ENCODE results near the gene CATSPER4.

Gene CATSPER4

DNA sequence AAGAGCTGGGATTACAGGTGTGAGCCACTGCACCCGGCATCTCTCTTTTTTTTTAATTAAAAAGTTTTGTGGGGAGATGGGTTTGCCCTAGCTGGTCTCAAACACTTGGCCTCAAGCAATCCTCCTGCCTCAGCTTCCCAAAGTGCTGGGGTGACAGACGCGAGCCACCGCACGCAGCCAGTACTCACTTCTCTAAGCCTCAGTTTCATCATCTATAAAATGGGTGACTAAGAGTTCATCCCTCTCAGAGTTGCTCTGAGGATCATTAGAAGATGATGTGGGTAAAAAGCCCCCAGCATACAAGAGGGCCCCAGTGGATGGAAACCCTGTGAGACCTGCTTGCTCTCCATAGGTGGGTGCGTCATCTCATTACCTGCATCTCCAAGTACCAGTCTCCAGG, 2.5 kb upstream of the CATSPER4 start:
- H3K23ac ChIP-seq (ENCODE audit: low read depth, low read length, poor library complexity), result no peak overlapping the region
- no peak overlapping the region for H3K27ac ChIP-seq (replicated peaks; ENCODE audit: low read length)
- WGBS, 2 donors (ENCODE audit: extremely low coverage in 2 of 2, insufficient read length in 2 of 2, insufficient replicate concordance in 1 of 2), result no CpG with 5 or more reads among the region's 6 CpGs

DNA sequence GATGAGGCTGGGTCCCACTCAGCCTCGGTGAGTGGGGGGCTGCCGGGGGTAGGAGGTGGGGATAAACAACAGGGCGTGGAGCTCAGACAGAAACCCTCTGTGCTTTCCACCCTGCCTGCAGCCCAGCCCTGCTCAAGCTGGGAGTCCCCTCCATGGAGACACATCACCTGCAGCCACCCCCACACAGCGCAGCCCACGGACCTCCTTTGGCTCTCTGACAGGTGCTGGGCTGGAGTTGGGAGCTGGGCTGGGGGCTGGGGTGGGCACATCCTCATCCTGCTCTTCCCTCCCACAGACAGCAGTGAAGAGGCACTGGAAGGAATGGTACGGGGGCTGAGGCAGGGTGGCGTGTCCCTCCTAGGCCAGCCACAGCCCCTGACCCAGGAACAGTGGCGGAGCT, 1.9 kb upstream of the CATSPER4 start:
- no peak overlapping the region for H2BK15ac ChIP-seq (ENCODE audit: low read length)
- no peak overlapping the region for H4K91ac ChIP-seq (ENCODE audit: low read depth, low read length, poor library complexity)
- no peak overlapping the region for H3K27ac ChIP-seq (replicated peaks; ENCODE audit: low read length)
- no peak for DNase-seq (ENCODE audit: low spot score)
- no peaks in the 10 kb centered on the region for H3K27me3 ChIP-seq (ENCODE audit: control insufficient read depth in 3 of 3, insufficient read depth in 3 of 3, low read depth in 1 of 3, low read length in 3 of 3)
- peak overlapping the region; percentile 44 for H3K9ac ChIP-seq (ENCODE audit: low read depth, low read length, poor library complexity)
- peak overlapping the region; percentile 17 for H4K8ac ChIP-seq (ENCODE audit: low read depth, low read length)
- peaks cover 5 to 13% of the 10 kb centered on the region in 2 donors for H3K4me1 ChIP-seq (ENCODE audit: control insufficient read depth in 2 of 2, insufficient read depth in 1 of 2, low read depth in 1 of 2, low read length in 2 of 2)
- H3K18ac ChIP-seq (ENCODE audit: low read length), result peak overlapping the region; percentile 25
- H2BK12ac ChIP-seq (ENCODE audit: low read length), result no peak overlapping the region
- H2BK120ac ChIP-seq (ENCODE audit: low read depth, low read length), result peak overlapping the region; percentile 31
- H3K36me3 ChIP-seq (replicated peaks in 1 of 2; ENCODE audit: control insufficient read depth in 2 of 2, insufficient read depth in 2 of 2, low read length in 2 of 2), result peaks cover 0 to 7% of the 10 kb centered on the region in 2 donors
- WGBS, 2 donors (ENCODE audit: extremely low coverage in 2 of 2, insufficient read length in 2 of 2, insufficient replicate concordance in 1 of 2), result no CpG with 5 or more reads among the region's 8 CpGs
- no peak overlapping the region for H2AK5ac ChIP-seq (ENCODE audit: low read depth, low read length)
- no peak overlapping the region for H2BK5ac ChIP-seq (ENCODE audit: low read length)
- no peak overlapping the region for H3K4ac ChIP-seq (ENCODE audit: low read length)
- H3K9me3 ChIP-seq (replicated peaks in 1 of 2; ENCODE audit: control insufficient read depth in 2 of 2, insufficient read depth in 1 of 2, low read depth in 1 of 2, low read length in 2 of 2), result no peaks in the 10 kb centered on the region
- H3K4me2 ChIP-seq (ENCODE audit: insufficient read depth, low read length, poor library complexity, severe bottlenecking), result no peak overlapping the region
- H3K14ac ChIP-seq (ENCODE audit: low read length), result no peak overlapping the region
- no peaks in the 10 kb centered on the region for H3K79me1 ChIP-seq (ENCODE audit: low read depth, low read length)
- H3K23ac ChIP-seq (ENCODE audit: low read depth, low read length, poor library complexity), result no peak overlapping the region
- H2AFZ ChIP-seq (ENCODE audit: low read length), result no peak overlapping the region
- no peak overlapping the region for H3K4me3 ChIP-seq (ENCODE audit: low read length in 2 of 2)

More for the DNA sequence above, 2.5 kb upstream of the CATSPER4 start:
- no peak overlapping the region for H3K18ac ChIP-seq (ENCODE audit: low read length)
- no peak overlapping the region for H3K9ac ChIP-seq (ENCODE audit: low read depth, low read length, poor library complexity)
- H4K91ac ChIP-seq (ENCODE audit: low read depth, low read length, poor library complexity), result no peak overlapping the region
- H3K36me3 ChIP-seq (replicated peaks in 1 of 2; ENCODE audit: control insufficient read depth in 2 of 2, insufficient read depth in 2 of 2, low read length in 2 of 2), result peaks cover 0 to 7% of the 10 kb centered on the region in 2 donors
- H2BK120ac ChIP-seq (ENCODE audit: low read depth, low read length), result peak overlapping the region; percentile 31
- DNase-seq (ENCODE audit: low spot score), result no peak
- no peak overlapping the region for H4K8ac ChIP-seq (ENCODE audit: low read depth, low read length)
- H2BK15ac ChIP-seq (ENCODE audit: low read length), result no peak overlapping the region
- H2AFZ ChIP-seq (ENCODE audit: low read length), result no peak overlapping the region
- H3K4me1 ChIP-seq (ENCODE audit: control insufficient read depth in 2 of 2, insufficient read depth in 1 of 2, low read depth in 1 of 2, low read length in 2 of 2), result peaks cover 5 to 13% of the 10 kb centered on the region in 2 donors
- no peak overlapping the region for H3K4me2 ChIP-seq (ENCODE audit: insufficient read depth, low read length, poor library complexity, severe bottlenecking)
- no peak overlapping the region for H2BK5ac ChIP-seq (ENCODE audit: low read length)
- H2BK12ac ChIP-seq (ENCODE audit: low read length), result no peak overlapping the region
- no peaks in the 10 kb centered on the region for H3K27me3 ChIP-seq (ENCODE audit: control insufficient read depth in 3 of 3, insufficient read depth in 3 of 3, low read depth in 1 of 3, low read length in 3 of 3)
- H3K9me3 ChIP-seq (replicated peaks in 1 of 2; ENCODE audit: control insufficient read depth in 2 of 2, insufficient read depth in 1 of 2, low read depth in 1 of 2, low read length in 2 of 2), result no peaks in the 10 kb centered on the region
- no peak overlapping the region for H2AK5ac ChIP-seq (ENCODE audit: low read depth, low read length)
- H3K14ac ChIP-seq (ENCODE audit: low read length), result no peak overlapping the region
- no peaks in the 10 kb centered on the region for H3K79me1 ChIP-seq (ENCODE audit: low read depth, low read length)
- no peak overlapping the region for H3K4ac ChIP-seq (ENCODE audit: low read length)
- no peak overlapping the region for H3K4me3 ChIP-seq (ENCODE audit: low read length in 2 of 2)

DNA sequence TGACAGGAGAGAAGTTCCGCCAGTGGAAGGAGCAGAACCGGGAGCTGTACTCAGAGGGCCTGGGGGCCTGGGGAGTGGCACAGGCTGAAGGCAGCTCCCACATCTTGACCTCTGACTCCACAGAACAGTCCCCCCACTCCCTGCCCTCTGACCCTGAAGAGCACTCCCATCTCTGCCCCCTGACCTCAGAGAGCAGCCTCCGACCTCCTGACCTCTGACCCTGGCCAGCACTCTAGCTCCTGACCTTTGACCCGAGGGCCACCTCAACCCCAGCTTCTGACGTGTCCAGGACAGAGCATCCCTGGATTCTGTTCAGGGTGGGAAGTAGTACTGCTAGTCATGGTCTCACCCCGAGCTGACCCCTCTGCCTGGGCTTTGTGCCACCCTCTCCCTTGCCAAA, 1.1 kb upstream of the CATSPER4 start:
- Histone ChIP-seq H3K18ac (ENCODE audit: low read length) (no peak overlapping the region), H3K36me3 (replicated peaks in 1 of 2; ENCODE audit: control insufficient read depth in 2 of 2, insufficient read depth in 2 of 2, low read length in 2 of 2) (peaks cover 0 to 7% of the 10 kb centered on the region in 2 donors), H3K27ac (replicated peaks; ENCODE audit: low read length) (no peak overlapping the region), H3K14ac (ENCODE audit: low read length) (no peak overlapping the region), H2BK15ac (ENCODE audit: low read length) (no peak overlapping the region), H3K4ac (ENCODE audit: low read length) (no peak overlapping the region), H3K9ac (ENCODE audit: low read depth, low read length, poor library complexity) (no peak overlapping the region), H2BK120ac (ENCODE audit: low read depth, low read length) (no peak overlapping the region), H4K91ac (ENCODE audit: low read depth, low read length, poor library complexity) (no peak overlapping the region), H3K4me1 (ENCODE audit: control insufficient read depth in 2 of 2, insufficient read depth in 1 of 2, low read depth in 1 of 2, low read length in 2 of 2) (peaks cover 5 to 13% of the 10 kb centered on the region in 2 donors), H2BK5ac (ENCODE audit: low read length) (peak overlapping the region; percentile 22), H3K4me2 (ENCODE audit: insufficient read depth, low read length, poor library complexity, severe bottlenecking) (no peak overlapping the region), H2AFZ (ENCODE audit: low read length) (no peak overlapping the region), H3K9me3 (replicated peaks in 1 of 2; ENCODE audit: control insufficient read depth in 2 of 2, insufficient read depth in 1 of 2, low read depth in 1 of 2, low read length in 2 of 2) (no peaks in the 10 kb centered on the region), H2BK12ac (ENCODE audit: low read length) (no peak overlapping the region), H2AK5ac (ENCODE audit: low read depth, low read length) (no peak overlapping the region), H3K23ac (ENCODE audit: low read depth, low read length, poor library complexity) (peak overlapping the region; percentile 58), H3K79me1 (ENCODE audit: low read depth, low read length) (no peaks in the 10 kb centered on the region), H4K8ac (ENCODE audit: low read depth, low read length) (no peak overlapping the region), H3K4me3 (ENCODE audit: low read length in 2 of 2) (no peak overlapping the region), H3K27me3 (ENCODE audit: control insufficient read depth in 3 of 3, insufficient read depth in 3 of 3, low read depth in 1 of 3, low read length in 3 of 3) (peaks cover 0 to 4% (median 0%) of the 10 kb centered on the region in 3 experiments)
- DNase-seq (ENCODE audit: low spot score), result no peak
- no CpG with 5 or more reads among the region's 6 CpGs for WGBS, 2 donors (ENCODE audit: extremely low coverage in 2 of 2, insufficient read length in 2 of 2, insufficient replicate concordance in 1 of 2)

DNA sequence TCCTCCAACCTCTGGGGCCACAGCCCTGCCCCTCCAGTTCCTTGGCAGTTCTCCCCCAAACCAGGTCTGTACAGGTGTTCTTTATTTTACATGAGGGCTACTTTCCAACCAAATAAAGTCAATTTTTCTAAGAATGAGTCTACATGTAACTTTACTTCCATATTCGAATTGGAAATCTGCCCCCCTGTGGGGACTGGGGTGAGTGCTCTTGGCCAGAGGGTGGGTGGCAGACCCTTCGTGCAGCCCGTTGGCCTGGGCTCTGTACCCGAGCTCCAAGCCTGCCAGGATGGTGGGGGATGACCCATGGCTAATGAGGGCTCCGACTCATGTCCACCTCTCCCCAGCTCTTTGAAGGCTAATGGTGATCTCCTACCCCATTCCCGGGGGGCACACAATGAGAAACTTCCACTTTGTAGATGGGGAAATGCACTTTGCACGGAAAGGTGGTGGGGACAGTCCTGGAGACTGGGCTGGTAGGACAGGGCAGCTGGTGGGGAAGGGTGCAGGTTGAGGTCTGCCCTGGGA, 589 bp upstream of the CATSPER4 start:
- Histone ChIP-seq H3K79me1 (ENCODE audit: low read depth, low read length) (no peaks in the 10 kb centered on the region), H2BK120ac (ENCODE audit: low read depth, low read length) (no peak overlapping the region), H3K27ac (replicated peaks; ENCODE audit: low read length) (peak overlapping the region; percentile 49), H2BK12ac (ENCODE audit: low read length) (no peak overlapping the region), H3K9ac (ENCODE audit: low read depth, low read length, poor library complexity) (no peak overlapping the region), H4K8ac (ENCODE audit: low read depth, low read length) (no peak overlapping the region), H3K4ac (ENCODE audit: low read length) (no peak overlapping the region), H2BK5ac (ENCODE audit: low read length) (no peak overlapping the region), H2BK15ac (ENCODE audit: low read length) (no peak overlapping the region), H3K4me3 (ENCODE audit: low read length in 2 of 2) (no peak overlapping the region), H3K36me3 (replicated peaks in 1 of 2; ENCODE audit: control insufficient read depth in 2 of 2, insufficient read depth in 2 of 2, low read length in 2 of 2) (peaks cover 0 to 7% of the 10 kb centered on the region in 2 donors), H3K4me1 (ENCODE audit: control insufficient read depth in 2 of 2, insufficient read depth in 1 of 2, low read depth in 1 of 2, low read length in 2 of 2) (peaks cover 5 to 13% of the 10 kb centered on the region in 2 donors), H4K91ac (ENCODE audit: low read depth, low read length, poor library complexity) (no peak overlapping the region), H3K18ac (ENCODE audit: low read length) (peak overlapping the region; percentile 36), H3K14ac (ENCODE audit: low read length) (no peak overlapping the region), H3K4me2 (ENCODE audit: insufficient read depth, low read length, poor library complexity, severe bottlenecking) (no peak overlapping the region), H3K23ac (ENCODE audit: low read depth, low read length, poor library complexity) (no peak overlapping the region), H2AFZ (ENCODE audit: low read length) (no peak overlapping the region), H3K27me3 (ENCODE audit: control insufficient read depth in 3 of 3, insufficient read depth in 3 of 3, low read depth in 1 of 3, low read length in 3 of 3) (peaks cover 0 to 6% (median 0%) of the 10 kb centered on the region in 3 experiments), H2AK5ac (ENCODE audit: low read depth, low read length) (no peak overlapping the region), H3K9me3 (replicated peaks in 1 of 2; ENCODE audit: control insufficient read depth in 2 of 2, insufficient read depth in 1 of 2, low read depth in 1 of 2, low read length in 2 of 2) (no peaks in the 10 kb centered on the region)
- WGBS, 2 donors (ENCODE audit: extremely low coverage in 2 of 2, insufficient read length in 2 of 2, insufficient replicate concordance in 1 of 2), result no CpG with 5 or more reads among the region's 7 CpGs
- DNase-seq (ENCODE audit: low spot score), result no peak
